PFSK-1 (cell line): ENCODE measurements around the gene TAS2R41.

Source experiments
- FOXP2 ChIP-seq: optimal IDR thresholded peaks from 2 replicates; pipeline ENCODE3; 2011; ENCODE audit warnings: borderline replicate concordance, control low read depth, inconsistent platforms; ENCODE audit not compliant: insufficient read depth; ENCODE audit errors: extremely low read length, extremely low read depth
- POLR2AphosphoS5 ChIP-seq: IDR thresholded peaks from 2 replicates; pipeline ENCODE4 v1.6.1; 2012; ENCODE audit warnings: low read depth, mild to moderate bottlenecking, control low read depth, low read length, moderate library complexity
- REST ChIP-seq, 2 experiments: IDR thresholded peaks; 2 replicates each; pipeline versions ENCODE4 v1.6.1 to v1.8.0; 2011 to 2012; ENCODE audit warnings: low read depth in 2 of 2, low read length in 2 of 2, control low read depth in 1 of 2, inconsistent platforms in 1 of 2, mild to moderate bottlenecking in 1 of 2, moderate library complexity in 1 of 2; ENCODE audit not compliant: insufficient read depth in 1 of 2
- SIN3A ChIP-seq: IDR thresholded peaks from 2 replicates; pipeline ENCODE4 v1.6.1; 2012; ENCODE audit warnings: mild to moderate bottlenecking, low read length, moderate library complexity, borderline replicate concordance; ENCODE audit not compliant: insufficient read depth
- TAF1 ChIP-seq: IDR thresholded peaks from 2 replicates; pipeline ENCODE4 v1.6.1; 2012; ENCODE audit warnings: low read length, control low read depth, borderline replicate concordance; ENCODE audit not compliant: insufficient read depth

GRCh38 chr7:143454091-143454680 lies 23.5 kb upstream of the TAS2R41 start:
- TF ChIP-seq SIN3A (no peak), POLR2AphosphoS5 (no peak), FOXP2 (no peak), TAF1 (no peak), REST (IDR thresholded peaks at IDR 0.05; ENCODE audit: insufficient read depth in 1 of 2, low read depth in 2 of 2, low read length in 2 of 2) (no peak)
